Cerebellar cortex (tissue), 1 donor: ENCODE measurements around the gene KIFC1.
"Not testable (repeated sequence)": the region's sequence is repeated elsewhere in the genome, so short reads cannot be mapped to it uniquely, and the experiment has no call there.

ENCODE experiments used
- DNase-seq: peaks from one replicate; pipeline ENCODE4 v3.0.0-alpha.2; 2015; ENCODE audit warnings: low spot score

Gene KIFC1

GRCh38 chr6:33375143-33375671 is 16.4 kb upstream of the KIFC1 start:
- peak; percentile 45 for DNase-seq

- no peak for DNase-seq
Measured at GRCh38 chr6:33377171-33377570, 14.5 kb upstream of the KIFC1 start.

GRCh38 chr6:33379184-33379583 is 12.4 kb upstream of the KIFC1 start:
- not testable (repeated sequence) for DNase-seq

GRCh38 chr6:33380272-33380981 is 11.2 kb upstream of the KIFC1 start:
- DNase-seq, result no peak

GRCh38 chr6:33383427-33384185 is 8.0 kb upstream of the KIFC1 start:
- DNase-seq, result no peak

- DNase-seq, result no peak
Measured at GRCh38 chr6:33384581-33385020, 7.0 kb upstream of the KIFC1 start.

- DNase-seq, result no peak
Measured at GRCh38 chr6:33390173-33390572, 1.4 kb upstream of the KIFC1 start.

GRCh38 chr6:33390767-33391277 is 801 bp upstream of the KIFC1 start:
- no peak for DNase-seq

GRCh38 chr6:33391922-33392594 is 435 bp downstream of the KIFC1 start:
- no peak for DNase-seq

GRCh38 chr6:33392595-33392948 is 949 bp downstream of the KIFC1 start:
- no peak for DNase-seq

- no peak for DNase-seq
Measured at GRCh38 chr6:33392979-33393378, 1.4 kb downstream of the KIFC1 start.

GRCh38 chr6:33397541-33397940 is 5.9 kb downstream of the KIFC1 start:
- DNase-seq, result no peak

GRCh38 chr6:33398601-33399000 is 7.0 kb downstream of the KIFC1 start:
- not testable (repeated sequence) for DNase-seq

- DNase-seq, result not testable (repeated sequence)
Measured at GRCh38 chr6:33399881-33400280, 8.3 kb downstream of the KIFC1 start.

- no peak for DNase-seq
Measured at GRCh38 chr6:33404884-33405283, 13.3 kb downstream of the KIFC1 start.

- DNase-seq, result no peak
Measured at GRCh38 chr6:33405386-33405940, 13.8 kb downstream of the KIFC1 start.

GRCh38 chr6:33406126-33406525 is 14.5 kb downstream of the KIFC1 start:
- no peak for DNase-seq

GRCh38 chr6:33407132-33407718 is 15.6 kb downstream of the KIFC1 start:
- DNase-seq, result peak; percentile 53

GRCh38 chr6:33410050-33410710 is 18.6 kb downstream of the KIFC1 start:
- peak; percentile 97 for DNase-seq

- no peak for DNase-seq
Measured at GRCh38 chr6:33410711-33411631, 19.3 kb downstream of the KIFC1 start, which contains the start of gene PHF1. TSS of gene PHF1 (plus strand) at chr6:33411014. CDS start at chr6:33412264, 1,250 bp downstream.
